Liver (tissue), 9 donors: ENCODE data around the gene PPP6R2. TPM values are rescaled to one million over a fixed set of nuclear protein-coding genes. Genes with fewer than 3 reads are reported as not detected.

ENCODE experiments used
- DNase-seq: peaks from one replicate; pipeline ENCODE4 v3.0.0-alpha.2; 2017; ENCODE audit warnings: low spot score
- H3K27ac ChIP-seq, 2 donors: one replicate each; pipeline ENCODE4 v1.7.0; 2013; ENCODE audit warnings: inconsistent platforms in 2 of 2, low read length in 2 of 2, control low read depth in 1 of 2, low read depth in 1 of 2, mild to moderate bottlenecking in 1 of 2
- H3K27me3 ChIP-seq, 4 donors: one replicate each; pipeline versions ENCODE4 v1.6.1 to v1.7.0; 2013; ENCODE audit warnings: low read length in 3 of 4, inconsistent platforms in 1 of 4, mild to moderate bottlenecking in 1 of 4, moderate library complexity in 1 of 4; ENCODE audit not compliant: control insufficient read depth in 4 of 4, insufficient read depth in 4 of 4
- H3K36me3 ChIP-seq, 4 donors: one replicate each; pipeline versions ENCODE4 v1.6.1 to v1.7.0; 2013; ENCODE audit warnings: low read length in 3 of 4, mild to moderate bottlenecking in 3 of 4, low read depth in 1 of 4, moderate library complexity in 1 of 4; ENCODE audit not compliant: control insufficient read depth in 4 of 4, insufficient read depth in 3 of 4
- H3K4me1 ChIP-seq, 4 donors: one replicate each; pipeline versions ENCODE4 v1.6.1 to v1.7.0; 2013; ENCODE audit warnings: low read length in 3 of 4, mild to moderate bottlenecking in 3 of 4, moderate library complexity in 1 of 4; ENCODE audit not compliant: control insufficient read depth in 4 of 4, insufficient read depth in 4 of 4
- H3K4me3 ChIP-seq, 3 donors: one replicate each; pipeline versions ENCODE4 v1.6.1 to v1.7.0; 2013; ENCODE audit warnings: low read length in 3 of 3, control low read depth in 1 of 3, low read depth in 1 of 3, mild to moderate bottlenecking in 1 of 3
- H3K9ac ChIP-seq, 2 donors: one replicate each; pipeline ENCODE4 v1.7.0; 2013; ENCODE audit warnings: low read length in 2 of 2, mild to moderate bottlenecking in 2 of 2, moderate library complexity in 2 of 2, control low read depth in 1 of 2, low read depth in 1 of 2
- H3K9me3 ChIP-seq, 4 donors: one replicate each; pipeline versions ENCODE4 v1.6.1 to v1.7.0; 2013; ENCODE audit warnings: low read length in 3 of 4; ENCODE audit not compliant: control insufficient read depth in 4 of 4
- ATF3 ChIP-seq: IDR thresholded peaks from 2 replicates; pipeline ENCODE4 v1.6.1; 2016; ENCODE audit warnings: antibody characterized with exemption
- CTCF ChIP-seq: fragments of 150-350 bp; IDR thresholded peaks from 2 replicates; pipeline ENCODE4 v1.5.1; 2017; ENCODE audit warnings: improper control_type of control experiment, low read depth, low read length; ENCODE audit not compliant: missing input control
- FOXA1 ChIP-seq: IDR thresholded peaks from 2 replicates; pipeline ENCODE4 v1.6.1; 2016; ENCODE audit warnings: antibody characterized with exemption
- FOXA2 ChIP-seq: IDR thresholded peaks from 2 replicates; pipeline ENCODE4 v1.6.1; 2016; ENCODE audit warnings: antibody characterized with exemption
- GABPA ChIP-seq, 2 donors: IDR thresholded peaks in 1 of 2; conservative IDR thresholded peaks in 1 of 2; 2 replicates each; pipeline ENCODE4 v1.6.1; 2016; ENCODE audit warnings: antibody characterized with exemption in 2 of 2, mild to moderate bottlenecking in 1 of 2, moderate library complexity in 1 of 2
- JUND ChIP-seq, 2 donors: IDR thresholded peaks; 2 replicates each; pipeline ENCODE4 v1.6.1; 2016; ENCODE audit warnings: antibody characterized with exemption in 2 of 2
- NR2F2 ChIP-seq: IDR thresholded peaks from 2 replicates; pipeline ENCODE4 v1.6.1; 2016; ENCODE audit warnings: antibody characterized with exemption
- RAD21 ChIP-seq, 2 donors: IDR thresholded peaks; 2 replicates each; pipeline ENCODE4 v1.6.1; 2016; ENCODE audit warnings: antibody characterized with exemption in 2 of 2, mild to moderate bottlenecking in 2 of 2
- REST ChIP-seq: IDR thresholded peaks from 2 replicates; pipeline ENCODE4 v1.6.1; 2016; ENCODE audit warnings: antibody characterized with exemption, mild to moderate bottlenecking
- RXRA ChIP-seq, 2 donors: IDR thresholded peaks; 2 replicates each; pipeline ENCODE4 v1.6.1; 2017 to 2018; ENCODE audit warnings: antibody characterized with exemption in 2 of 2, mild to moderate bottlenecking in 1 of 2
- SP1 ChIP-seq: IDR thresholded peaks from 2 replicates; pipeline ENCODE4 v1.6.1; 2018; ENCODE audit warnings: antibody characterized with exemption, mild to moderate bottlenecking
- YY1 ChIP-seq: IDR thresholded peaks from 2 replicates; pipeline ENCODE4 v1.6.1; 2016; ENCODE audit warnings: antibody characterized with exemption, mild to moderate bottlenecking
- ZBTB33 ChIP-seq: IDR thresholded peaks from 2 replicates; pipeline ENCODE4 v1.6.1; 2016; ENCODE audit warnings: antibody characterized with exemption
- WGBS: extraction: QIAGEN DNeasy Blood & Tissue Kit; methylation state at CpG from one replicate; pipeline ENCODE4 v1.1.7; 2013; 5-methylcytosine and 5-hydroxymethylcytosine counted together
- polyA plus RNA-seq, 2 donors: library from polyadenylated mRNA; stranded (reverse) in 1 of 2; unstranded in 1 of 2; fragments of 200-250 nt in 1 of 2; fragments of >200 nt in 1 of 2; fragmentation: Nextera tagmentation in 1 of 2; extraction: Ambion mirVana in 1 of 2; gene quantifications; one replicate each; pipeline versions ENCODE4 v1.2.1 to v1.2.3, GENCODE V29; 2013 to 2015
- total RNA-seq, 2 donors: library from RNA; depleted of rRNA; stranded (reverse); fragments of >200 nt; gene quantifications; one replicate each; pipeline ENCODE4 v1.2.3, GENCODE V29; 2014
- donor health status: healthy.
- donor health status: healthy.
- donor health status: healthy.
- donor health status: healthy.
- donor health status: healthy.

Gene PPP6R2
- total and polyA plus RNA-seq, 4 donors, result 28.8 to 117 (median 47.2) TPM

GRCh38 chr22:50357756-50358155 is 14.6 kb downstream of the PPP6R2 start:
- no peak overlapping the region for H3K4me3 ChIP-seq
- no peak overlapping the region for H3K9ac ChIP-seq
- WGBS, result 88% methylated on average over 10 of the region's 10 CpGs
- no peaks in the 10 kb centered on the region for H3K9me3 ChIP-seq
- H3K4me1 ChIP-seq, result peaks cover 4 to 21% (median 14%) of the 10 kb centered on the region in 4 donors
- DNase-seq, result no peak
- no peaks in the 10 kb centered on the region for H3K27me3 ChIP-seq
- H3K27ac ChIP-seq, result no peak overlapping the region
- peaks cover 0 to 5% (median 1%) of the 10 kb centered on the region in 4 donors for H3K36me3 ChIP-seq
- TF ChIP-seq YY1 (no peak), SP1 (no peak)

- H3K36me3 ChIP-seq, result no peaks in the 10 kb centered on the region
- 38% methylated on average over 2 of the region's 2 CpGs for WGBS
- no peaks in the 10 kb centered on the region for H3K27me3 ChIP-seq
- no peak for DNase-seq
- no peaks in the 10 kb centered on the region for H3K9me3 ChIP-seq
- H3K9ac ChIP-seq, result no peak overlapping the region
- TF ChIP-seq ATF3, result no peak
- peak; percentile 19 for TF ChIP-seq CTCF
- TF ChIP-seq RAD21 (IDR thresholded peaks at IDR 0.05), result peak in 1 of 2 donors; percentile 22
- no peak overlapping the region for H3K27ac ChIP-seq
- H3K4me1 ChIP-seq, result peaks cover 4 to 27% (median 19%) of the 10 kb centered on the region in 4 donors
- no peak overlapping the region for H3K4me3 ChIP-seq
Measured at GRCh38 chr22:50360578-50360977, 17.5 kb downstream of the PPP6R2 start.

GRCh38 chr22:50361222-50361621 is 18.1 kb downstream of the PPP6R2 start:
- Histone ChIP-seq H3K27ac (peak overlapping the region in 1 of 2 donors; percentile 12), H3K9me3 (no peaks in the 10 kb centered on the region), H3K9ac (no peak overlapping the region), H3K4me3 (no peak overlapping the region), H3K27me3 (no peaks in the 10 kb centered on the region), H3K36me3 (no peaks in the 10 kb centered on the region), H3K4me1 (peaks cover 7 to 33% (median 25%) of the 10 kb centered on the region in 4 donors)
- DNase-seq, result no peak
- WGBS, result 87% methylated on average over 5 of the region's 5 CpGs
- no peak for TF ChIP-seq REST
- TF ChIP-seq JUND (IDR thresholded peaks at IDR 0.05), result no peak
- no peak for TF ChIP-seq GABPA (IDR thresholded peaks at IDR 0.05 in 1 of 2, conservative IDR thresholded peaks at IDR 0.05 in 1 of 2)
- no peak for TF ChIP-seq RXRA (IDR thresholded peaks at IDR 0.05)
- no peak for TF ChIP-seq FOXA1
- no peak for TF ChIP-seq SP1
- TF ChIP-seq NR2F2, result no peak
- TF ChIP-seq FOXA2, result no peak
- no peak for TF ChIP-seq YY1
- no peak for TF ChIP-seq ATF3
- TF ChIP-seq ZBTB33, result no peak
- no peak for TF ChIP-seq CTCF
